HUES64 (cell line): Measurements from ENCODE around the gene IFFO2.

ENCODE experiments used
- H3K27ac ChIP-seq: 2 replicates; pipeline ENCODE4 v1.7.0; 2013; ENCODE audit warnings: low read depth, low read length, inconsistent platforms
- H3K27me3 ChIP-seq: 2 replicates; pipeline ENCODE4 v1.6.1; 2013; ENCODE audit warnings: mild to moderate bottlenecking, low read length; ENCODE audit not compliant: insufficient read depth
- H3K36me3 ChIP-seq: 2 replicates; pipeline ENCODE4 v1.6.1; 2013; ENCODE audit warnings: mild to moderate bottlenecking, low read length; ENCODE audit not compliant: insufficient read depth
- H3K4me1 ChIP-seq: 2 replicates; pipeline ENCODE4 v1.6.1; 2013; ENCODE audit warnings: mild to moderate bottlenecking, low read length, moderate library complexity; ENCODE audit not compliant: insufficient read depth
- H3K4me3 ChIP-seq: 2 replicates; pipeline ENCODE4 v1.5.1; 2013; ENCODE audit warnings: mild to moderate bottlenecking, low read length, moderate library complexity
- H3K9ac ChIP-seq: 2 replicates; pipeline ENCODE4 v1.6.1; 2013; ENCODE audit warnings: mild to moderate bottlenecking, low read depth, low read length
- H3K9me3 ChIP-seq: 2 replicates; pipeline ENCODE4 v1.6.1; 2013; ENCODE audit warnings: low read depth, low read length; ENCODE audit not compliant: insufficient read depth
- WGBS: fragments of 150-250, 120-280 bp; methylation state at CpG from one replicate; pipeline ENCODE4 v1.1.7; 2013; ENCODE audit warnings: missing lambda C conversion rate; 5-methylcytosine and 5-hydroxymethylcytosine counted together

The IFFO2 gene

DNA sequence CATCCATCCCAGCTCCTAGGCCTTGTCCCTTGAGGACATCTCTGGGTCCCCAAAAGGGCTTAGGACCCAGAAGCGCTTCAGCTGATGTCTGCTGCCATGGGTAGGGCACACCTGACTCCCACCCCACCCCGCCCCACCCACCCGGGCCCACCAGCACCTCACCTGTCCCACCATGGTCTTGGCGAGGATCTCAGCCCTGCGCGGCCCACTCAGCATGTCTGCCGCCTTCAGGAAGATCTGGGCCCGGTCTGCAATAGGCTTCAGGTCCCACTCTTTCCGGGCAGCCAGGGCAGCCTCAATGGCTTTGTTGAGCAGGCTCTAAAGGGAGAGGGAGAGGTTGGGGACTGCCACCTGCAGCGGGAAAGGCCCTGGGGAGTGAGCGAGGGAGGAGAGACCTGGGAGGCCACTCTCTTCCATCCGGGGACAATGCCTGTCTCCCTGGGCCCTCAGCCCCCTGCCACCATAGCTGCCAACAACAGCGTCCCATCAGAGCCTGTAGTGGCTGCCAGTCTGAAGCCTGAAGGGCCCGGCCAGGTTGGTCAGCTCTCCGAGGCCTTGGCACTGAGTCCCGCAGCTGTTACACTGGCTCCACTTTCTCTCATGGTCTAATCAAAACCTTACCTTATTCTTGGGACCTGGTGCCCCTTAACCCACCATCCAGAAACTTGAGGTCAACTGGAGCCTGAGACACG is 71.0 kb downstream of the IFFO2 start:
- Histone ChIP-seq H3K4me3 (no peak overlapping the region), H3K4me1 (no peaks in the 10 kb centered on the region), H3K36me3 (peaks cover 20% of the 10 kb centered on the region), H3K27me3 (no peaks in the 10 kb centered on the region), H3K9ac (no peak overlapping the region), H3K9me3 (no peaks in the 10 kb centered on the region), H3K27ac (no peak overlapping the region)
- 95% methylated on average over 15 of the region's 17 CpGs for WGBS

- H3K4me1 ChIP-seq = no peaks in the 10 kb centered on the region
- H3K4me3 ChIP-seq = no peak overlapping the region
- WGBS = 92% methylated on average over 6 of the region's 6 CpGs
Observed at GRCh38 chr1:18884727-18885126, 71.7 kb downstream of the IFFO2 start.

DNA sequence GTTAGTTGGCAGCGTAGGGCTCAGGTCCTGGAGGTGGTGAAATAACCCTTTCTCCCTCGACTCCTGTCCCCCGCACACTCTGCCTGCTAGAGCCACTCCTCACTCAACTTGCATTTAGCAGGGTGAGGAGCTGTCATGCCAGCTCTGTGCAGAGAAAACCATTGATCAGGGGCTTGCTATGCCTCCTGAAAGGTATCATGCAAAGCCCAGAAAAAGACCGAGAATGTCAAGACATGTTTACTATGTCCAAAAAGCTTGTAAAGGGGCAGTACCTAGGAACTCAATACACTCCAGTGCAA is 72.1 kb downstream of the IFFO2 start:
- Histone ChIP-seq H3K4me3 (no peak overlapping the region), H3K9ac (no peak overlapping the region), H3K27me3 (no peaks in the 10 kb centered on the region), H3K9me3 (no peaks in the 10 kb centered on the region), H3K27ac (no peak overlapping the region), H3K36me3 (peaks cover 20% of the 10 kb centered on the region), H3K4me1 (no peaks in the 10 kb centered on the region)
- WGBS = 80% methylated on average over 4 of the region's 4 CpGs

More at GRCh38 chr1:18884727-18885126, 71.7 kb downstream of the IFFO2 start:
- H3K36me3 ChIP-seq = peaks cover 20% of the 10 kb centered on the region
- H3K27ac ChIP-seq = no peak overlapping the region
- H3K9ac ChIP-seq = no peak overlapping the region
- no peaks in the 10 kb centered on the region for H3K9me3 ChIP-seq
- H3K27me3 ChIP-seq = no peaks in the 10 kb centered on the region

DNA sequence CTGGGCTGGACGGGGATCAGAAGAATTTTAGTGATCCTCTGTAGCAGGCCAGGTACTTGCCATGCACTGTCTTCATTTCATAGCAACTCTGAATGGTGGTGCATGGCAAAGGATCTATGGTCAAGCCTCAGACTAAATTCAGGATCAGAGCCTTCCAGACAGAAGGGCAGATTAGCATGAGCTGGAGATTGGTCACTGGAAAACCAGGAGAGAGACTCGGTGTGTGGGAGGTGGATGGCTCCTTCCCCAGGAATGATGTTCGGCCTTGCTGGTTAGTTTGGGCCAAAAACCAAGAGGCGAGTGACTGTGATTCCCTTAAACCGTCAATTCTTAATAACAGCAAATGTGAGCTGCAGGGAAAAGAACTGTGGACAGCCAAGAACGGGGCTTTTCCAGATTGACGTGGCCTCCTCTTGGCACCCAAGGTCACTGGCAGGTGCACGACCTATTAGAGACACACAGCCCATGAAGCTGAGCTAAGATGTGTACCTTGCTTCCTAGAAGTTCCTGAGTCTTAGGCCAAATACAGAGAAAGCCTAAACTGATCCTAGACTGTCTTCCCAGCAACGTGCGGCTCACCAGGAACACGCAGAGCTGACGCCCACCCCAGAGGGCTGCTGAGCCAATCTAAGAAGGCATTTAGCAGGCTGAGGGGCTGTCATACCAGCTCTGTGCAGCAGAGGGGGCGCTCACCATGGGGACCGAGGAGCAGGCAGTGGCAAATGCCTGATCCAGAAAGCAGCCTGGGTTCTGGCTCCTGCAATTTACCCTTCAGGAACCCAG is 72.6 kb downstream of the IFFO2 start:
- Histone ChIP-seq H3K9ac (no peak overlapping the region), H3K27ac (no peak overlapping the region), H3K36me3 (peaks cover 20% of the 10 kb centered on the region), H3K9me3 (no peaks in the 10 kb centered on the region), H3K4me3 (no peak overlapping the region), H3K4me1 (no peaks in the 10 kb centered on the region), H3K27me3 (no peaks in the 10 kb centered on the region)
- WGBS = 71% methylated on average over 14 of the region's 14 CpGs

DNA sequence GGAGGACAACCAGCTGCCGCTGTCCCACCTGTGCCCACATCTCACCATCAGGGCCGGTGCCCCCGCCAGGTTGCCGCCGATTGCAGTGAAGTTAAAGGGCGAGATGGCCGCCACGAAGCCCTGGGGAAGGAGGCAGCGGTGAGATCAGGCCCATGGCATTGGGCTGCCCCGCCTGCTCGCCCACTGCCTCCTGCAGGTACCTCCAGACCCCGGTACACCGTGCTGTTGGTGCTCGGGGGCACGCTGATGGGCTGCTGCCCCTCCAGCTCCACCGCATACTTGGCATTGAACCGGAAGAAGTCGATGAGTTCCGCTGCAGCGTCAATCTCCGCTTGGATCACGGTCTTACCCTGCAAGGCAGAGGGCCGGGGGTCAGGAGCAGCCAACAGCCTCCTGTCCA is 73.4 kb downstream of the IFFO2 start:
- no peak overlapping the region for H3K27ac ChIP-seq
- H3K4me1 ChIP-seq = no peaks in the 10 kb centered on the region
- no peak overlapping the region for H3K4me3 ChIP-seq
- H3K9me3 ChIP-seq = no peaks in the 10 kb centered on the region
- 97% methylated on average over 23 of the region's 23 CpGs for WGBS
- H3K27me3 ChIP-seq = no peaks in the 10 kb centered on the region
- H3K36me3 ChIP-seq = peaks cover 20% of the 10 kb centered on the region
- H3K9ac ChIP-seq = no peak overlapping the region

DNA sequence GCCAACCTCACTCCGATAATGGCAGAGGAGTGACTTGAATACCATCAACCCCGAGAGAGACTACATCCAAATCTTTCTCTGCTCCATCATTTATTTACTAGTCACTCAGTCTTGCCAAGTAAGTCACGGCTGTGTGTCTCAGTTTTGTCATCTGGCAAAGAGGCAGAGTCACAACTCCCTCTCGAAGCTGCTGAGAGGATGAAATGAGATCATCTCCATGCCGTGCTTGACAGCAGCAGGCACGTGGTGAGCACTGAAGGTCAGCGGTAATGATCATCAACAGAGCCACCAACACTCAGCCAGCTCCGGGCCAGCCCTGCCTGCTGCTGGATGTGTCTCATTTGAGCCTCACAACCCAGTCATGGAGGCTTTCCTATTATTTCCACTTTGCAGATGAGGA is 74.0 kb downstream of the IFFO2 start:
- WGBS = 95% methylated on average over 8 of the region's 8 CpGs
- Histone ChIP-seq H3K9me3 (no peaks in the 10 kb centered on the region), H3K36me3 (peaks cover 20% of the 10 kb centered on the region), H3K27ac (no peak overlapping the region), H3K9ac (no peak overlapping the region), H3K4me3 (no peak overlapping the region), H3K4me1 (no peaks in the 10 kb centered on the region), H3K27me3 (no peaks in the 10 kb centered on the region)

GRCh38 chr1:18881642-18882431 is 74.6 kb downstream of the IFFO2 start:
- no peaks in the 10 kb centered on the region for H3K27me3 ChIP-seq
- no peak overlapping the region for H3K27ac ChIP-seq
- 94% methylated on average over 24 of the region's 24 CpGs for WGBS
- peaks cover 22% of the 10 kb centered on the region for H3K36me3 ChIP-seq
- H3K9ac ChIP-seq = no peak overlapping the region
- H3K4me3 ChIP-seq = no peak overlapping the region
- no peaks in the 10 kb centered on the region for H3K4me1 ChIP-seq
- no peaks in the 10 kb centered on the region for H3K9me3 ChIP-seq

- 90% methylated on average over 2 of the region's 2 CpGs for WGBS
- H3K27me3 ChIP-seq = no peaks in the 10 kb centered on the region
- H3K36me3 ChIP-seq = peaks cover 25% of the 10 kb centered on the region
- no peak overlapping the region for H3K4me3 ChIP-seq
- H3K9ac ChIP-seq = no peak overlapping the region
- no peak overlapping the region for H3K27ac ChIP-seq
- H3K9me3 ChIP-seq = no peaks in the 10 kb centered on the region
- H3K4me1 ChIP-seq = no peaks in the 10 kb centered on the region
Observed at GRCh38 chr1:18881164-18881563, 75.3 kb downstream of the IFFO2 start.

GRCh38 chr1:18880585-18880984 is 75.9 kb downstream of the IFFO2 start:
- Histone ChIP-seq H3K27me3 (no peaks in the 10 kb centered on the region), H3K36me3 (peaks cover 25% of the 10 kb centered on the region), H3K4me3 (no peak overlapping the region), H3K4me1 (no peaks in the 10 kb centered on the region), H3K9ac (no peak overlapping the region), H3K27ac (no peak overlapping the region), H3K9me3 (no peaks in the 10 kb centered on the region)
- WGBS = 85% methylated on average over 1 of the region's 1 CpG

- H3K36me3 ChIP-seq = peaks cover 25% of the 10 kb centered on the region
- H3K27ac ChIP-seq = no peak overlapping the region
- H3K27me3 ChIP-seq = no peaks in the 10 kb centered on the region
- 53% methylated on average over 20 of the region's 21 CpGs for WGBS
- no peaks in the 10 kb centered on the region for H3K9me3 ChIP-seq
- no peak overlapping the region for H3K4me3 ChIP-seq
- H3K9ac ChIP-seq = no peak overlapping the region
- no peaks in the 10 kb centered on the region for H3K4me1 ChIP-seq
Observed at GRCh38 chr1:18879791-18880309, 76.6 kb downstream of the IFFO2 start.

- WGBS = 80% methylated on average over 12 of the region's 12 CpGs
- Histone ChIP-seq H3K27ac (no peak overlapping the region), H3K9ac (no peak overlapping the region), H3K27me3 (no peaks in the 10 kb centered on the region), H3K4me1 (no peaks in the 10 kb centered on the region), H3K36me3 (peaks cover 25% of the 10 kb centered on the region), H3K9me3 (no peaks in the 10 kb centered on the region), H3K4me3 (no peak overlapping the region)
Observed at GRCh38 chr1:18879215-18879790, 77.2 kb downstream of the IFFO2 start.
